Mammary epithelial cell (primary cell): ENCODE measurements around the gene ABI1.

ENCODE experiments used
- CTCF ChIP-seq, 2 donors: IDR thresholded peaks in 1 of 2; conservative IDR thresholded peaks in 1 of 2; 2 replicates each; pipeline ENCODE4 v1.5.1; 2011 to 2012; ENCODE audit warnings: inconsistent platforms in 2 of 2, low read length in 2 of 2, mild to moderate bottlenecking in 2 of 2, control low read depth in 1 of 2, low read depth in 1 of 2; ENCODE audit not compliant: insufficient read depth in 1 of 2; ENCODE audit errors: extremely low read depth in 1 of 2
- EZH2 ChIP-seq: IDR thresholded peaks from 2 replicates; pipeline ENCODE4 v1.6.1; 2012; ENCODE audit warnings: low read length, inconsistent platforms, borderline replicate concordance

GRCh38 chr10:26759008-26759407 lies 101.8 kb downstream of the ABI1 start:
- TF ChIP-seq CTCF (conservative IDR thresholded peaks at IDR 0.05 in 1 of 2, IDR thresholded peaks at IDR 0.05 in 1 of 2; ENCODE audit: extremely low read depth in 1 of 2, insufficient read depth in 1 of 2, low read depth in 1 of 2, low read length in 2 of 2) (no peak), EZH2 (no peak)
